A549 (cell line): ENCODE measurements around the gene RAB27A. TPM values are rescaled to one million over a fixed set of nuclear protein-coding genes. Genes with fewer than 3 reads are reported as not detected.

Source experiments
- ATAC-seq, 2 experiments: fragments of 200-7000 bp in 1 of 2; fragments of >200 bp in 1 of 2; cut with Nextera tagmentation in 1 of 2; cut with Tn5 transposase in 1 of 2; 3 replicates each; pipeline versions ENCODE4 v1.8.0 to v1.9.1; 2018 to 2020; ENCODE audit warnings: mild to moderate bottlenecking in 1 of 2, moderate library complexity in 1 of 2
- CTCF ChIA-PET: fragments of 300-600 bp; sonication (Branson Sonifier 250); formaldehyde crosslinking; extraction: SDS; loops from one replicate; lab custom pipeline; 2021; ENCODE audit warnings: antibody characterized with exemption, inconsistent platforms; lab: Yijun Ruan, JAX
- POLR2A ChIA-PET: fragments of 350-600 bp; formaldehyde crosslinking; extraction: SDS; loops from one replicate; lab custom pipeline; 2021; ENCODE audit warnings: antibody characterized with exemption, inconsistent platforms; lab: Yijun Ruan, JAX
- DNase-seq, 2 experiments: peaks; one replicate each; pipeline versions ENCODE4 v3.0.0 to v3.0.0-alpha.2; 2011 to 2016; ENCODE audit warnings: low read depth in 1 of 2, low spot score in 1 of 2
- FAIRE-seq: peaks from 2 replicates; lab custom pipeline; 2011; peaks lifted over from hg19 to GRCh38; lab: Jason Lieb, UNC
- H3K27ac ChIP-seq, 2 experiments: fragments of >200 bp; sonication (Bioruptor Twin); formaldehyde crosslinking; 3 replicates each; pipeline ENCODE4 v1.5.1; 2016 to 2017
- H3K4me1 ChIP-seq: fragments of >200 bp; sonication (Bioruptor Twin); formaldehyde crosslinking; 3 replicates; pipeline ENCODE4 v1.6.1; 2016
- H3K4me2 ChIP-seq: fragments of >200 bp; sonication (Bioruptor Twin); formaldehyde crosslinking; 3 replicates; pipeline ENCODE4 v1.6.1; 2016
- H3K4me3 ChIP-seq: fragments of >200 bp; sonication (Bioruptor Twin); formaldehyde crosslinking; 3 replicates; pipeline ENCODE4 v1.5.1; 2016
- H3K9me3 ChIP-seq: fragments of >200 bp; sonication (Bioruptor Twin); formaldehyde crosslinking; 3 replicates; pipeline ENCODE4 v1.6.1; 2016
- CBX2 ChIP-seq: fragments of 200-600 bp; sonication (generic); IDR thresholded peaks from 2 replicates; pipeline ENCODE4 v1.6.1; 2016; ENCODE audit warnings: low read depth, mild to moderate bottlenecking, borderline replicate concordance
- CEBPB ChIP-seq, 2 experiments: fragments of >200 bp in 1 of 2; sonication (Bioruptor Twin) in 1 of 2; formaldehyde crosslinking in 1 of 2; IDR thresholded peaks; 2 replicates each; pipeline ENCODE4 v1.6.1; 2012 to 2016
- CHD4 ChIP-seq: fragments of 200-600 bp; sonication (generic); IDR thresholded peaks from 2 replicates; pipeline ENCODE4 v1.6.1; 2016; ENCODE audit warnings: antibody characterized with exemption, mild to moderate bottlenecking, borderline replicate concordance
- EHF ChIP-seq: fragments of 250-450 bp; sonication (Bioruptor Pico); IDR thresholded peaks from 2 replicates; pipeline ENCODE4 v1.5.0; 2020; ENCODE audit warnings: mild to moderate bottlenecking
- EP300 ChIP-seq, 2 experiments: fragments of >200 bp; sonication (Bioruptor Twin); formaldehyde crosslinking; IDR thresholded peaks; 2 replicates in 1 of 2; 3 replicates in 1 of 2; pipeline ENCODE4 v1.6.1; 2016 to 2017
- ESRRA ChIP-seq: fragments of 150-350 bp; IDR thresholded peaks from 2 replicates; pipeline ENCODE4 v1.6.1; 2014; ENCODE audit warnings: mild to moderate bottlenecking, low read length, borderline replicate concordance
- FOSL2 ChIP-seq, 2 experiments: fragments of 450-650 bp in 1 of 2; fragments of >200 bp in 1 of 2; sonication (Bioruptor Twin) in 1 of 2; formaldehyde crosslinking; IDR thresholded peaks; 2 replicates each; pipeline versions ENCODE4 v1.5.0 to v1.6.1; 2016 to 2020; ENCODE audit warnings: mild to moderate bottlenecking in 1 of 2, moderate library complexity in 1 of 2
- GATA3 ChIP-seq: IDR thresholded peaks from 2 replicates; pipeline ENCODE4 v1.6.1; 2012; ENCODE audit warnings: borderline replicate concordance
- HEYL ChIP-seq: fragments of 250-450 bp; sonication (Bioruptor Pico); IDR thresholded peaks from 2 replicates; pipeline ENCODE4 v1.8.0; 2021; ENCODE audit warnings: mild to moderate bottlenecking, moderate library complexity
- HOXA7 ChIP-seq: fragments of 250-450 bp; sonication (Bioruptor Pico); IDR thresholded peaks from 2 replicates; pipeline ENCODE4 v1.5.0; 2020; ENCODE audit warnings: mild to moderate bottlenecking, moderate library complexity
- HOXB13 ChIP-seq: fragments of 250-450 bp; sonication (Bioruptor Pico); IDR thresholded peaks from 2 replicates; pipeline ENCODE4 v1.5.0; 2020; ENCODE audit warnings: low read depth, mild to moderate bottlenecking, moderate library complexity
- HOXB5 ChIP-seq: fragments of 250-450 bp; sonication (Bioruptor Pico); IDR thresholded peaks from 2 replicates; pipeline ENCODE4 v1.5.0; 2020; ENCODE audit warnings: mild to moderate bottlenecking, moderate library complexity
- MAZ ChIP-seq: fragments of 150-350 bp; IDR thresholded peaks from 2 replicates; pipeline ENCODE4 v1.6.1; 2014; ENCODE audit warnings: antibody characterized with exemption, low read depth, low read length, borderline replicate concordance
- MYC ChIP-seq: IDR thresholded peaks from 2 replicates; pipeline ENCODE4 v1.6.1; 2012; ENCODE audit warnings: mild to moderate bottlenecking, inconsistent platforms, low read length, improper control_type of control experiment, borderline replicate concordance
- NPAS2 ChIP-seq: fragments of 250-450 bp; sonication (Bioruptor Pico); IDR thresholded peaks from 2 replicates; pipeline ENCODE4 v1.8.0; 2022; ENCODE audit warnings: mild to moderate bottlenecking, moderate library complexity, borderline replicate concordance
- NR3C1 ChIP-seq: fragments of >200 bp; sonication (Bioruptor Twin); formaldehyde crosslinking; IDR thresholded peaks from 3 replicates; pipeline ENCODE4 v1.6.1; 2017
- PHF8 ChIP-seq: fragments of 200-600 bp; sonication (generic); IDR thresholded peaks from 2 replicates; pipeline ENCODE4 v1.6.1; 2016; ENCODE audit warnings: low read depth, mild to moderate bottlenecking, antibody characterized with exemption, moderate library complexity, borderline replicate concordance
- POLR2A ChIP-seq: IDR thresholded peaks from 2 replicates; pipeline ENCODE4 v1.6.1; 2012; ENCODE audit warnings: mild to moderate bottlenecking, low read length
- RARB ChIP-seq: fragments of 250-450 bp; sonication (Bioruptor Pico); IDR thresholded peaks from 2 replicates; pipeline ENCODE4 v1.8.0; 2021; ENCODE audit warnings: mild to moderate bottlenecking, moderate library complexity
- RCOR1 ChIP-seq: fragments of 150-350 bp; IDR thresholded peaks from 2 replicates; pipeline ENCODE4 v1.6.1; 2014; ENCODE audit warnings: antibody characterized with exemption, low read length, low read depth
- RFX5 ChIP-seq: fragments of 450-650 bp; IDR thresholded peaks from 2 replicates; pipeline ENCODE4 v1.7.1; 2014; ENCODE audit warnings: antibody characterized with exemption, mild to moderate bottlenecking, moderate library complexity
- SMC3 ChIP-seq: fragments of >200 bp; sonication (Bioruptor Twin); formaldehyde crosslinking; IDR thresholded peaks from 3 replicates; pipeline ENCODE4 v1.6.1; 2018; ENCODE audit warnings: inconsistent platforms
- SREBF2 ChIP-seq: fragments of 450-650 bp; IDR thresholded peaks from 2 replicates; pipeline ENCODE4 v1.6.1; 2014; ENCODE audit warnings: mild to moderate bottlenecking, moderate library complexity
- ZFP36 ChIP-seq: fragments of 450-650 bp; IDR thresholded peaks from 2 replicates; pipeline ENCODE4 v1.6.1; 2014; ENCODE audit warnings: borderline replicate concordance; ENCODE audit not compliant: partially characterized antibody
- ZNF302 ChIP-seq: fragments of 250-450 bp; sonication (Bioruptor Pico); IDR thresholded peaks from 2 replicates; pipeline ENCODE4 v1.9.0; 2021; ENCODE audit warnings: inconsistent platforms, mild to moderate bottlenecking, moderate library complexity
- ZSCAN20 ChIP-seq: fragments of 250-450 bp; sonication (Bioruptor Pico); IDR thresholded peaks from 2 replicates; pipeline ENCODE4 v1.8.0; 2022; ENCODE audit warnings: mild to moderate bottlenecking, moderate library complexity
- WGBS: methylation state at CpG from one replicate; pipeline ENCODE4 v1.1.6; 2017; ENCODE audit errors: missing lambda C conversion rate; 5-methylcytosine and 5-hydroxymethylcytosine counted together
- polyA minus RNA-seq: library from RNA; depleted of rRNA, polyadenylated mRNA; stranded (reverse); fragments of >200 nt; gene quantifications from 2 replicates; pipeline ENCODE4 v1.2.3, GENCODE V29; 2011; rRNA and poly(A)+ RNA removed
- polyA plus RNA-seq, 4 experiments: library from polyadenylated mRNA; depleted of rRNA in 3 of 4; stranded (reverse); fragments of >200 nt; fragmentation: RNase III in 1 of 4; extraction: RNeasy Plus Mini Kit Qiagen cat#74134 plus additional on column Dnase treatment in 1 of 4; gene quantifications; 2 replicates in 3 of 4; 3 replicates in 1 of 4; pipeline ENCODE4 v1.2.3, GENCODE V29; 2011 to 2017
- TF ChIP-seq, protein P1 (sequence below): fragments of >200 bp; sonication (Bioruptor Twin); formaldehyde crosslinking; IDR thresholded peaks from 2 replicates; pipeline ENCODE4 v1.6.1; 2016
- TF ChIP-seq, protein P2 (sequence below): fragments of 150-350 bp; IDR thresholded peaks from 2 replicates; pipeline ENCODE4 v1.6.1; 2014; ENCODE audit warnings: low read depth, mild to moderate bottlenecking, low read length
- TF ChIP-seq, protein P3 (sequence below): fragments of 250-450 bp; sonication (Bioruptor Pico); IDR thresholded peaks from 2 replicates; pipeline ENCODE4 v1.5.0; 2021; ENCODE audit warnings: mild to moderate bottlenecking, moderate library complexity, borderline replicate concordance
- TF ChIP-seq, protein P4 (sequence below): IDR thresholded peaks from 2 replicates; pipeline ENCODE4 v1.6.1; 2012
- TF ChIP-seq, protein P5 (sequence below): fragments of 250-450 bp; sonication (Bioruptor Pico); IDR thresholded peaks from 2 replicates; pipeline ENCODE4 v1.5.0; 2020; ENCODE audit warnings: low read depth, mild to moderate bottlenecking, moderate library complexity
- TF ChIP-seq, protein P6 (sequence below): fragments of 450-650 bp; IDR thresholded peaks from 2 replicates; pipeline ENCODE4 v1.6.1; 2014; ENCODE audit warnings: antibody characterized with exemption
- TF ChIP-seq, protein P7 (sequence below): IDR thresholded peaks from 2 replicates; pipeline ENCODE4 v1.6.1; 2012

The RAB27A gene
- polyA plus RNA-seq (2011; rRNA removed), result 13.8 and 17.0 TPM in 2 replicates
- polyA plus RNA-seq (2012; cell fraction: cytosol; rRNA removed), result 4.6 and 4.8 TPM in 2 replicates
- 1.5 and 2.5 TPM in 2 replicates for polyA plus RNA-seq (2012; cell fraction: nucleus; rRNA removed)
- 7.8 to 10.0 TPM (median 8.1 TPM) in 3 replicates for polyA plus RNA-seq (2017; fragmentation: RNase III; extraction: RNeasy Plus Mini Kit Qiagen cat#74134 plus additional on column Dnase treatment)
- 4.4 and 4.8 TPM in 2 replicates for polyA minus RNA-seq

DNA sequence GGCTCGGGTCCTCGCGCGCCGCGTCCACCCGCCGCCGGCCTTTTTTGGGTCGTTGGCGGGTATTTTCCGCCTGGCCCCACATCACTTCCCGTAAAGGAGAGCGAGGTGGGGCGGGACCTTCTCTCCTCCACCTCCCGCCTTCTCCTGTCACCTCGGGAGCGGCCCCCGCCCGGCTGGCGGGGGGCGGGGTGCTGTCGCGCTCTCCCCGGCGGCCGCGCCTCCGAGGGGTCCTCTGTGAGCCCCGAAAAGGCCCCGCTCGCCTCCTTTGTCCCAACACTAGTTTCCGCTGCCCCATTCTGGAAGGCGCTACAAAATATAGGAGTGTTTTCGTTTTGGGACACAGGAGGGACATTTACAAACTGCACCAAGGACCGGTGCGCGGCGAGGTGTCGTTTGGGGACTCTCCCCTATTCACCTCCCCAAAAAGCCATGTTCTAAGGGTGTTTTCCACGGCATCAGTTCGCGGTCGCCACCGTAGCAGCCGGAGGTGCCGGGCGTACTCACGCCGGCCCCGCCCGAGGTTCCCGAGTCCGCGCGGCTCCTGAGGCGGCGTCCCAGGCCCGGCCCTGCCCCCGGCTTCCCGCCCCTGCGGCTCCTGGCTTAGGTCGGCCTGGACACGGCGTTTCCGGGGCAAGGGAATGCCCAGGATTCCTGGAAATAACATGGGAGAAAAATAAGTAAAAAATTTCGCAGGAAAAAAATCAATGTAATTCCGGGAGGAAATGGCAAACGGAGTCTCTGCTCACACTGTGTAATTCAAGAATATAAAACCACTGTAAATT is at the start of gene RAB27A:
Gene RAB27A (minus strand): TSS at position 68 of the 782 bp plus-strand sequence. CDS start 54,879 bp downstream, outside the sequence.
- peak within 1 kb of the TSS; percentile 83 for H3K4me3 ChIP-seq
- whole genome bisulfite sequencing, result 1% methylated on average over 52 of the region's 69 CpGs
- ATAC-seq (peak; percentile 89 to 93), DNase-seq (peak; percentile 77), FAIRE-seq (no peak)
- peak within 1 kb of the TSS; percentile 83 to 88 for H3K27ac ChIP-seq
- no peaks in the 10 kb centered on the region for H3K9me3 ChIP-seq
- peak within 1 kb of the TSS; percentile 78 for H3K4me2 ChIP-seq
- ChIA-PET CTCF (interaction anchor here (0.6 to 5.4 kb wide), 9 partner anchors 25 to 300 kb away, joined by 3 to 135 read pairs (median 6); no protein-coding TSS in a partner anchor), POLR2A (no interaction called here)
- peaks cover 4% of the 10 kb centered on the region; the same call in 1 of the 3 replicates for H3K4me1 ChIP-seq
- TF ChIP-seq HOXB13 (CRISPR knock-in tag) (no peak), CHD4 (no peak), RARB (CRISPR knock-in tag) (no peak), NR3C1 (no peak), ESRRA (no peak), EP300 (IDR thresholded peaks at IDR 0.05) (no peak), PHF8 (peak; percentile 67), CBX2 (no peak), SMC3 (no peak), MYC (no peak), HOXA7 (CRISPR knock-in tag) (no peak), SREBF2 (no peak), MAZ (no peak), ZFP36 (no peak), RFX5 (no peak), POLR2A (peak; percentile 19; the same call in 1 of the 2 replicates), HEYL (CRISPR knock-in tag) (no peak), FOSL2 (IDR thresholded peaks at IDR 0.05) (no peak), FOSL2 (CRISPR knock-in tag; IDR thresholded peaks at IDR 0.05) (no peak), ZNF302 (no peak), GATA3 (no peak), EHF (CRISPR knock-in tag) (no peak), HOXB5 (CRISPR knock-in tag) (no peak), CEBPB (IDR thresholded peaks at IDR 0.05) (no peak), ZSCAN20 (CRISPR knock-in tag) (no peak), NPAS2 (CRISPR knock-in tag) (no peak), RCOR1 (no peak)
- TF ChIP-seq, protein P1, sequence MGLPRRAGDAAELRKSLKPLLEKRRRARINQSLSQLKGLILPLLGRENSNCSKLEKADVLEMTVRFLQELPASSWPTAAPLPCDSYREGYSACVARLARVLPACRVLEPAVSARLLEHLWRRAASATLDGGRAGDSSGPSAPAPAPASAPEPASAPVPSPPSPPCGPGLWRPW, result no peak
- TF ChIP-seq, protein P2, sequence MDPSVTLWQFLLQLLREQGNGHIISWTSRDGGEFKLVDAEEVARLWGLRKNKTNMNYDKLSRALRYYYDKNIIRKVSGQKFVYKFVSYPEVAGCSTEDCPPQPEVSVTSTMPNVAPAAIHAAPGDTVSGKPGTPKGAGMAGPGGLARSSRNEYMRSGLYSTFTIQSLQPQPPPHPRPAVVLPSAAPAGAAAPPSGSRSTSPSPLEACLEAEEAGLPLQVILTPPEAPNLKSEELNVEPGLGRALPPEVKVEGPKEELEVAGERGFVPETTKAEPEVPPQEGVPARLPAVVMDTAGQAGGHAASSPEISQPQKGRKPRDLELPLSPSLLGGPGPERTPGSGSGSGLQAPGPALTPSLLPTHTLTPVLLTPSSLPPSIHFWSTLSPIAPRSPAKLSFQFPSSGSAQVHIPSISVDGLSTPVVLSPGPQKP, result no peak
- TF ChIP-seq, protein P3, sequence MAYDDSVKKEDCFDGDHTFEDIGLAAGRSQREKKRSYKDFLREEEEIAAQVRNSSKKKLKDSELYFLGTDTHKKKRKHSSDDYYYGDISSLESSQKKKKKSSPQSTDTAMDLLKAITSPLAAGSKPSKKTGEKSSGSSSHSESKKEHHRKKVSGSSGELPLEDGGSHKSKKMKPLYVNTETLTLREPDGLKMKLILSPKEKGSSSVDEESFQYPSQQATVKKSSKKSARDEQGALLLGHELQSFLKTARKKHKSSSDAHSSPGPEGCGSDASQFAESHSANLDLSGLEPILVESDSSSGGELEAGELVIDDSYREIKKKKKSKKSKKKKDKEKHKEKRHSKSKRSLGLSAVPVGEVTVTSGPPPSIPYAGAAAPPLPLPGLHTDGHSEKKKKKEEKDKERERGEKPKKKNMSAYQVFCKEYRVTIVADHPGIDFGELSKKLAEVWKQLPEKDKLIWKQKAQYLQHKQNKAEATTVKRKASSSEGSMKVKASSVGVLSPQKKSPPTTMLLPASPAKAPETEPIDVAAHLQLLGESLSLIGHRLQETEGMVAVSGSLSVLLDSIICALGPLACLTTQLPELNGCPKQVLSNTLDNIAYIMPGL (CRISPR knock-in tag), result peak; percentile 61; the same call in 1 of the 2 replicates
- TF ChIP-seq, protein P4, sequence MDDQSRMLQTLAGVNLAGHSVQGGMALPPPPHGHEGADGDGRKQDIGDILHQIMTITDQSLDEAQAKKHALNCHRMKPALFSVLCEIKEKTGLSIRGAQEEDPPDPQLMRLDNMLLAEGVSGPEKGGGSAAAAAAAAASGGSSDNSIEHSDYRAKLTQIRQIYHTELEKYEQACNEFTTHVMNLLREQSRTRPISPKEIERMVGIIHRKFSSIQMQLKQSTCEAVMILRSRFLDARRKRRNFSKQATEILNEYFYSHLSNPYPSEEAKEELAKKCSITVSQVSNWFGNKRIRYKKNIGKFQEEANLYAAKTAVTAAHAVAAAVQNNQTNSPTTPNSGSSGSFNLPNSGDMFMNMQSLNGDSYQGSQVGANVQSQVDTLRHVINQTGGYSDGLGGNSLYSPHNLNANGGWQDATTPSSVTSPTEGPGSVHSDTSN, result no peak
- TF ChIP-seq, protein P5, sequence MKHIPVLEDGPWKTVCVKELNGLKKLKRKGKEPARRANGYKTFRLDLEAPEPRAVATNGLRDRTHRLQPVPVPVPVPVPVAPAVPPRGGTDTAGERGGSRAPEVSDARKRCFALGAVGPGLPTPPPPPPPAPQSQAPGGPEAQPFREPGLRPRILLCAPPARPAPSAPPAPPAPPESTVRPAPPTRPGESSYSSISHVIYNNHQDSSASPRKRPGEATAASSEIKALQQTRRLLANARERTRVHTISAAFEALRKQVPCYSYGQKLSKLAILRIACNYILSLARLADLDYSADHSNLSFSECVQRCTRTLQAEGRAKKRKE (CRISPR knock-in tag), result no peak
- TF ChIP-seq, protein P6, sequence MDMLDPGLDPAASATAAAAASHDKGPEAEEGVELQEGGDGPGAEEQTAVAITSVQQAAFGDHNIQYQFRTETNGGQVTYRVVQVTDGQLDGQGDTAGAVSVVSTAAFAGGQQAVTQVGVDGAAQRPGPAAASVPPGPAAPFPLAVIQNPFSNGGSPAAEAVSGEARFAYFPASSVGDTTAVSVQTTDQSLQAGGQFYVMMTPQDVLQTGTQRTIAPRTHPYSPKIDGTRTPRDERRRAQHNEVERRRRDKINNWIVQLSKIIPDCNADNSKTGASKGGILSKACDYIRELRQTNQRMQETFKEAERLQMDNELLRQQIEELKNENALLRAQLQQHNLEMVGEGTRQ, result no peak
- TF ChIP-seq, protein P7, sequence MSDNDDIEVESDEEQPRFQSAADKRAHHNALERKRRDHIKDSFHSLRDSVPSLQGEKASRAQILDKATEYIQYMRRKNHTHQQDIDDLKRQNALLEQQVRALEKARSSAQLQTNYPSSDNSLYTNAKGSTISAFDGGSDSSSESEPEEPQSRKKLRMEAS, result peak; percentile 70
